Endothelial cell (in vitro differentiated cells): Measurements from ENCODE around the gene FRMD4A. TPM values are rescaled to one million over a fixed set of nuclear protein-coding genes. Genes with fewer than 3 reads are reported as not detected.

Source experiments
- DNase-seq: peaks from one replicate; pipeline ENCODE4 v3.0.0; 2021; ENCODE audit warnings: low spot score
- H3K27ac Mint-ChIP-seq: one replicate; pipeline ENCODE4 v1.8.0; 2021; ENCODE audit warnings: mixed read lengths, inconsistent platforms; ENCODE audit not compliant: unreplicated experiment
- H3K27me3 Mint-ChIP-seq: one replicate; pipeline ENCODE4 v1.8.0; 2021; ENCODE audit warnings: mild to moderate bottlenecking, moderate library complexity, mixed read lengths, inconsistent platforms; ENCODE audit not compliant: unreplicated experiment
- H3K36me3 Mint-ChIP-seq: one replicate; pipeline ENCODE4 v1.8.0; 2021; ENCODE audit warnings: mild to moderate bottlenecking, low read depth, mixed read lengths, inconsistent platforms; ENCODE audit not compliant: unreplicated experiment
- H3K4me1 Mint-ChIP-seq: one replicate; pipeline ENCODE4 v1.8.0; 2021; ENCODE audit warnings: mild to moderate bottlenecking, mixed read lengths, inconsistent platforms; ENCODE audit not compliant: unreplicated experiment
- H3K4me3 Mint-ChIP-seq: one replicate; pipeline ENCODE4 v1.8.0; 2021; ENCODE audit warnings: mild to moderate bottlenecking, mixed read lengths, inconsistent platforms; ENCODE audit not compliant: unreplicated experiment
- H3K9me3 Mint-ChIP-seq: one replicate; pipeline ENCODE4 v1.8.0; 2021; ENCODE audit warnings: mixed read lengths, inconsistent platforms; ENCODE audit not compliant: unreplicated experiment
- CTCF ChIP-seq: fragments of 200-600 bp; sonication (generic); IDR thresholded peaks from one replicate; pipeline ENCODE4 v1.5.0; 2021; ENCODE audit warnings: antibody characterized with exemption; ENCODE audit not compliant: unreplicated experiment
- total RNA-seq: library from RNA; stranded (reverse); fragmentation: NEBNext Ultra II Directional; extraction: Animal tissue kit (Norgen Biotek cat#: 25700); gene quantifications from one replicate; pipeline ENCODE4 v1.2.1, GENCODE V29; 2021; ENCODE audit not compliant: unreplicated experiment

FRMD4A gene
- total RNA-seq, 1 donor from 2014 or later, result 68.9 TPM

GRCh38 chr10:14271621-14272020 lies 59.1 kb downstream of the FRMD4A start:
- Mint-ChIP-seq H3K9me3 (no peaks in the 10 kb centered on the region), H3K4me3 (no peak overlapping the region), H3K36me3 (no peaks in the 10 kb centered on the region), H3K27ac (no peak overlapping the region), H3K4me1 (no peaks in the 10 kb centered on the region), H3K27me3 (peaks cover 2% of the 10 kb centered on the region)
- no peak for DNase-seq
- TF ChIP-seq CTCF, result no peak

- H3K27ac Mint-ChIP-seq, result no peak overlapping the region
- H3K36me3 Mint-ChIP-seq, result no peaks in the 10 kb centered on the region
- H3K4me1 Mint-ChIP-seq, result no peaks in the 10 kb centered on the region
- DNase-seq, result no peak
- no peak overlapping the region for H3K4me3 Mint-ChIP-seq
- no peak for TF ChIP-seq CTCF
- H3K9me3 Mint-ChIP-seq, result no peaks in the 10 kb centered on the region
- H3K27me3 Mint-ChIP-seq, result no peaks in the 10 kb centered on the region
Observed at GRCh38 chr10:14270370-14270769, 60.4 kb downstream of the FRMD4A start.

GRCh38 chr10:14265709-14266108 lies 65.0 kb downstream of the FRMD4A start:
- no peaks in the 10 kb centered on the region for H3K27me3 Mint-ChIP-seq
- H3K9me3 Mint-ChIP-seq, result no peaks in the 10 kb centered on the region
- no peak overlapping the region for H3K4me3 Mint-ChIP-seq
- TF ChIP-seq CTCF, result no peak
- H3K27ac Mint-ChIP-seq, result no peak overlapping the region
- DNase-seq, result no peak
- no peaks in the 10 kb centered on the region for H3K4me1 Mint-ChIP-seq
- no peaks in the 10 kb centered on the region for H3K36me3 Mint-ChIP-seq

DNA sequence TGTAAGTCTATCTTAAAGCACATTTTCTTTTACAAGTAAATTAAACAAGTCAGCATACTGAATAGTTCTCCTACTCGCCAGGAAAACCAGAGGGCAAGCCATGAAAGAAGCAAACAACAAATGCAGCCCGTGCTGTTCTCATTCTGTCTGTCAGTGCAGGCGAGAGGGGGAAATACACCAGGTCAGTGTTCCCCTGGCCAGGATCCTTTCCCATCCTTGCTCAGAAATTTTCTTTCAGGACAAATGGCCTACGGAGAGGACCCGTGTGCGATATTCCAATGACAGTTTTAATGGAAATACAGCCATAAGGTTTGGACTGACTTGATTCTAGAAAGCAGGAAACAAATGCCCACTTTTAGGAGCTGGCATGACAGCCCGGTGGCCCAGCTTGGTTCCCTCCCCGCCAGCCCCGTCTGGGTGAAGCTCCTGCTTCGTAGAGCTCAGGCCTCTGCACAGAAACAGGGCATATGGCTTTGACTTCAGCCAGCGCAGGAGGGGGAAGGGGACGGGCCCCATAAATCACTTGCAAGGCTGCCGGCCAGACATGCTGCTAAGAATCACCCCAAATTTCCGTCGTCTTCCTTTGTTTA lies 67.8 kb downstream of the FRMD4A start:
- Mint-ChIP-seq H3K36me3 (no peaks in the 10 kb centered on the region), H3K4me3 (no peak overlapping the region), H3K4me1 (no peaks in the 10 kb centered on the region), H3K9me3 (no peaks in the 10 kb centered on the region), H3K27me3 (peaks cover 2% of the 10 kb centered on the region), H3K27ac (no peak overlapping the region)
- no peak for TF ChIP-seq CTCF
- DNase-seq, result no peak

DNA sequence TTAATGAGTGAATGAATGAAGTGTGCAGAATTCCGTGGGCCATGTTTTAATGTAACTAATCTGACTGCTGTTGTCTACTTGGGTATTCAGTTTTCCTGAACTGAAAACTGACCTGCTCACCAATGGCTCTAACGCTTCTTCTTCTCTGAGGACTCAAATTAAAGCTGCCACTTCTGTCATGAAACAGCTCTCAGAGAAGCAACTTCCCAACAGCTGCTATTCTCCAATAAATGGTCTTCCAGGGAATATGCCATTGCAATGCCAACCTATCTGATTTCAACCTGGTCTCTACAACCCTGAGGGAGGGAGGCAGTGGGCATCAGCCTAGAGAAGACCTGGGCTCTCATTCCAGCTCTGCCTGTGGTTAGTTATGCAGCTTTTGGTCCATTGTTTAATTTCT lies 69.4 kb downstream of the FRMD4A start:
- H3K4me3 Mint-ChIP-seq, result no peak overlapping the region
- TF ChIP-seq CTCF, result no peak

More for the DNA sequence above, 69.4 kb downstream of the FRMD4A start:
- Mint-ChIP-seq H3K9me3 (no peaks in the 10 kb centered on the region), H3K36me3 (no peaks in the 10 kb centered on the region), H3K27ac (no peak overlapping the region), H3K4me1 (no peaks in the 10 kb centered on the region), H3K27me3 (peaks cover 2% of the 10 kb centered on the region)
- DNase-seq, result no peak
